Neural cell (in vitro differentiated cells): Measurements from ENCODE around the gene TSNAX. TPM values are rescaled to one million over a fixed set of nuclear protein-coding genes. Genes with fewer than 3 reads are reported as not detected.

Experiments
- H2AFZ ChIP-seq: fragments of 200-600, 300-800 bp; sonication (generic), shearing (Covaris generic); 2 replicates; pipeline ENCODE4 v1.6.0; 2014; ENCODE audit warnings: low read depth, mild to moderate bottlenecking, antibody characterized with exemption, low read length, moderate library complexity
- H3F3A ChIP-seq: fragments of 200-600 bp; shearing (Covaris generic); 2 replicates; pipeline ENCODE4 v1.6.1; 2016; ENCODE audit warnings: mild to moderate bottlenecking, moderate library complexity, mixed read lengths, antibody characterized with exemption, low read length; ENCODE audit not compliant: insufficient read depth, poor library complexity, severe bottlenecking
- H3K27ac ChIP-seq: fragments of 200-600, 300-800 bp; sonication (generic), shearing (Covaris generic); 2 replicates; pipeline ENCODE4 v1.5.1; 2014; ENCODE audit warnings: mild to moderate bottlenecking, low read length, moderate library complexity
- H3K27me3 ChIP-seq: fragments of 300-800, 200-600 bp; sonication (generic), shearing (Covaris generic); 2 replicates; pipeline ENCODE4 v1.6.0; 2014; ENCODE audit warnings: mild to moderate bottlenecking, low read depth, low read length, moderate library complexity; ENCODE audit not compliant: insufficient read depth
- H3K36me3 ChIP-seq: fragments of 300-800, 200-600 bp; sonication (generic), shearing (Covaris generic); 2 replicates; pipeline ENCODE4 v1.5.1; 2014; ENCODE audit warnings: mild to moderate bottlenecking, antibody characterized with exemption, low read length, moderate library complexity; ENCODE audit not compliant: insufficient read depth
- H3K4me2 ChIP-seq: fragments of 300-800, 200-600 bp; sonication (generic), shearing (Covaris generic); 2 replicates; pipeline ENCODE4 v1.6.0; 2014; ENCODE audit warnings: mild to moderate bottlenecking, low read length
- H3K4me3 ChIP-seq: fragments of 300-800, 200-600 bp; sonication (generic), shearing (Covaris generic); 2 replicates; pipeline ENCODE4 v1.5.1; 2014; ENCODE audit warnings: mild to moderate bottlenecking, low read length, moderate library complexity
- H3K79me2 ChIP-seq: fragments of 200-600 bp; shearing (Covaris generic); replicated peaks from 2 replicates; pipeline ENCODE4 v1.6.0; 2014; ENCODE audit warnings: mild to moderate bottlenecking, low read length, moderate library complexity; ENCODE audit not compliant: insufficient read depth
- H3K9ac ChIP-seq: fragments of 300-800, 200-600 bp; sonication (generic), shearing (Covaris generic); 2 replicates; pipeline ENCODE4 v1.6.1; 2016; ENCODE audit warnings: mild to moderate bottlenecking, low read length, mixed read lengths
- H3K9me2 ChIP-seq: fragments of 200-600 bp; shearing (Covaris generic); 2 replicates; pipeline ENCODE4 v1.6.1; 2016; ENCODE audit warnings: mild to moderate bottlenecking, low read length, mixed read lengths; ENCODE audit not compliant: insufficient read depth
- H3K9me3 ChIP-seq: fragments of 200-600, 300-800 bp; sonication (generic), shearing (Covaris generic); 2 replicates; pipeline ENCODE4 v1.6.1; 2016; ENCODE audit warnings: mild to moderate bottlenecking, mixed run types, low read length, moderate library complexity, mixed read lengths
- H4K20me1 ChIP-seq: fragments of 200-600 bp; shearing (Covaris generic); 2 replicates; pipeline ENCODE4 v1.6.1; 2016; ENCODE audit warnings: mild to moderate bottlenecking, mixed run types; ENCODE audit not compliant: insufficient read depth
- EP300 ChIP-seq: fragments of 450-650 bp; conservative IDR thresholded peaks from 2 replicates; pipeline ENCODE4 v1.6.1; 2014; ENCODE audit warnings: antibody characterized with exemption, mild to moderate bottlenecking, moderate library complexity; ENCODE audit not compliant: poor library complexity, severe bottlenecking
- EZH2 ChIP-seq: fragments of 200-600, 300-800 bp; shearing (Covaris generic), sonication (generic); IDR thresholded peaks from 2 replicates; pipeline ENCODE4 v1.6.1; 2014; ENCODE audit warnings: antibody characterized with exemption, low read length, borderline replicate concordance, mild to moderate bottlenecking; ENCODE audit not compliant: insufficient read depth, poor library complexity, severe bottlenecking
- POLR2AphosphoS5 ChIP-seq: IDR thresholded peaks from 2 replicates; pipeline ENCODE4 v1.6.1; 2012
- TAF1 ChIP-seq: IDR thresholded peaks from 2 replicates; pipeline ENCODE4 v1.6.1; 2012; ENCODE audit warnings: low read depth
- polyA plus RNA-seq: library from polyadenylated mRNA; depleted of rRNA; stranded (reverse); fragments of >200 nt; gene quantifications from 2 replicates; pipeline ENCODE4 v1.2.3, GENCODE V29; 2014
- TF ChIP-seq, protein P1 (sequence below): IDR thresholded peaks from 2 replicates; pipeline ENCODE4 v1.6.1; 2012; ENCODE audit warnings: borderline replicate concordance

TSNAX gene
- polyA plus RNA-seq, 1 donor from 2014 or later, result 55.2 TPM

GRCh38 chr1:231487910-231488309, 40.6 kb upstream of the TSNAX start:
- TF ChIP-seq POLR2AphosphoS5, result no peak

DNA sequence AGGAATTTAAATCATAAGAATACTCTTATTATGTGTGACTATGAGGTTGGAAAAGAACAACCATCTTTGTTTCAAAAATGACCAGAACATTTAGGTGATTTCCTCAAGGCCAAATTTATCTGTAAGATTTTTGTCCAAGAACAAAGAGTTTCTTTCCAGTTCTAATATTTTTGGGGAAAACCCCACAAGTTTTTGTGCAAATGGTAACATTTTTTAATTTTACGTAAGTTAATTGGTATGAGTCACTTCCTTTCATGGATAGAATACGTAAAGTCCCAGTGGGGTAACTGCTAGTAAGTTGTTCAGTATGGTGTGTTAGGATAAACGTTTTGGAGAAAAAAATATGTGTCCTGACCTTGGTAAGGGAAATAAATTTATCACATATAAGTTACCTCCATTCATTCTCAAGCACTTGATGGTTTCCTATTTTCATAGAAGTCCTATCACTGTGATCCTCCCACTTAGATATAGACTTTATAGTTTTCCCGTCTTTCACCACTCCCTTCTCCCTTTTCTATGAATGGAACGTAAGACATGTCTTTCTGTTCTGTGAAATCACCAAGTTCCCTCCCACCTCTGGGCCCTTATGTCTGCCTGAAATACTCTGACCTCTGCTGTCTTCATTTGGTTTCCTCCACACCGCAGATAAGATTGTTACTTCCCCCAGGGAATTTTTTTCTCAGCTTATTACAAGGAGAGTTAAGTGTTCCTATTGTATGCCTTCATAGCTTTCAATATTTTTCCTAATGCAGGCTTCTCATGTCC, 34.9 kb upstream of the TSNAX start:
- H3K36me3 ChIP-seq, result no peaks in the 10 kb centered on the region
- no peaks in the 10 kb centered on the region for H3K79me2 ChIP-seq
- TF ChIP-seq TAF1, result no peak
- TF ChIP-seq EZH2, result no peak
- no peak for TF ChIP-seq EP300
- no peak overlapping the region for H3K4me2 ChIP-seq
- H4K20me1 ChIP-seq, result no peaks in the 10 kb centered on the region
- no peak overlapping the region for H2AFZ ChIP-seq
- H3F3A ChIP-seq, result no peaks in the 10 kb centered on the region
- H3K9me2 ChIP-seq, result no peaks in the 10 kb centered on the region
- H3K4me3 ChIP-seq, result no peak overlapping the region
- no peak overlapping the region for H3K27ac ChIP-seq
- no peaks in the 10 kb centered on the region for H3K9me3 ChIP-seq
- H3K9ac ChIP-seq, result no peak overlapping the region
- no peaks in the 10 kb centered on the region for H3K27me3 ChIP-seq

More at GRCh38 chr1:231487910-231488309, 40.6 kb upstream of the TSNAX start:
- Histone ChIP-seq H3K27ac (no peak overlapping the region), H3K79me2 (no peaks in the 10 kb centered on the region), H3K4me2 (no peak overlapping the region), H3K27me3 (no peaks in the 10 kb centered on the region), H2AFZ (no peak overlapping the region), H3K36me3 (no peaks in the 10 kb centered on the region), H3K9ac (no peak overlapping the region), H3K9me3 (no peaks in the 10 kb centered on the region), H3K9me2 (no peaks in the 10 kb centered on the region), H3K4me3 (no peak overlapping the region), H3F3A (no peaks in the 10 kb centered on the region), H4K20me1 (no peaks in the 10 kb centered on the region)

- Histone ChIP-seq H3K9me2 (no peaks in the 10 kb centered on the region), H3K4me2 (no peak overlapping the region), H3K4me3 (no peak overlapping the region), H3K36me3 (no peaks in the 10 kb centered on the region), H3K79me2 (no peaks in the 10 kb centered on the region), H3K27me3 (no peaks in the 10 kb centered on the region), H3K9me3 (peaks cover 8% of the 10 kb centered on the region), H3K9ac (no peak overlapping the region), H4K20me1 (no peaks in the 10 kb centered on the region), H3K27ac (no peak overlapping the region), H3F3A (no peaks in the 10 kb centered on the region), H2AFZ (no peak overlapping the region)
- TF ChIP-seq, protein P1, sequence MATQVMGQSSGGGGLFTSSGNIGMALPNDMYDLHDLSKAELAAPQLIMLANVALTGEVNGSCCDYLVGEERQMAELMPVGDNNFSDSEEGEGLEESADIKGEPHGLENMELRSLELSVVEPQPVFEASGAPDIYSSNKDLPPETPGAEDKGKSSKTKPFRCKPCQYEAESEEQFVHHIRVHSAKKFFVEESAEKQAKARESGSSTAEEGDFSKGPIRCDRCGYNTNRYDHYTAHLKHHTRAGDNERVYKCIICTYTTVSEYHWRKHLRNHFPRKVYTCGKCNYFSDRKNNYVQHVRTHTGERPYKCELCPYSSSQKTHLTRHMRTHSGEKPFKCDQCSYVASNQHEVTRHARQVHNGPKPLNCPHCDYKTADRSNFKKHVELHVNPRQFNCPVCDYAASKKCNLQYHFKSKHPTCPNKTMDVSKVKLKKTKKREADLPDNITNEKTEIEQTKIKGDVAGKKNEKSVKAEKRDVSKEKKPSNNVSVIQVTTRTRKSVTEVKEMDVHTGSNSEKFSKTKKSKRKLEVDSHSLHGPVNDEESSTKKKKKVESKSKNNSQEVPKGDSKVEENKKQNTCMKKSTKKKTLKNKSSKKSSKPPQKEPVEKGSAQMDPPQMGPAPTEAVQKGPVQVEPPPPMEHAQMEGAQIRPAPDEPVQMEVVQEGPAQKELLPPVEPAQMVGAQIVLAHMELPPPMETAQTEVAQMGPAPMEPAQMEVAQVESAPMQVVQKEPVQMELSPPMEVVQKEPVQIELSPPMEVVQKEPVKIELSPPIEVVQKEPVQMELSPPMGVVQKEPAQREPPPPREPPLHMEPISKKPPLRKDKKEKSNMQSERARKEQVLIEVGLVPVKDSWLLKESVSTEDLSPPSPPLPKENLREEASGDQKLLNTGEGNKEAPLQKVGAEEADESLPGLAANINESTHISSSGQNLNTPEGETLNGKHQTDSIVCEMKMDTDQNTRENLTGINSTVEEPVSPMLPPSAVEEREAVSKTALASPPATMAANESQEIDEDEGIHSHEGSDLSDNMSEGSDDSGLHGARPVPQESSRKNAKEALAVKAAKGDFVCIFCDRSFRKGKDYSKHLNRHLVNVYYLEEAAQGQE, result no peak
- no peak for TF ChIP-seq EZH2
Observed at GRCh38 chr1:231494439-231495110, 33.9 kb upstream of the TSNAX start.
